GM12891 (cell line): ENCODE results near the gene ZNF467.

ENCODE experiments used
- POLR2A ChIP-seq: IDR thresholded peaks from 2 replicates; pipeline ENCODE4 v1.6.1; 2011; ENCODE audit warnings: low read depth, low read length, control low read depth
- POLR2AphosphoS5 ChIP-seq: IDR thresholded peaks from 2 replicates; pipeline ENCODE4 v1.6.1; 2011; ENCODE audit warnings: low read depth, low read length, control low read depth
- SPI1 ChIP-seq: IDR thresholded peaks from 2 replicates; pipeline ENCODE4 v1.6.1; 2011; ENCODE audit warnings: low read depth, low read length, control low read depth
- TAF1 ChIP-seq: IDR thresholded peaks from 2 replicates; pipeline ENCODE4 v1.6.1; 2011; ENCODE audit warnings: low read depth, low read length, control low read depth

GRCh38 chr7:149784251-149784608, 10.8 kb upstream of the ZNF467 start:
- TF ChIP-seq POLR2A, result no peak
- no peak for TF ChIP-seq TAF1
- no peak for TF ChIP-seq POLR2AphosphoS5
- no peak for TF ChIP-seq SPI1
